ENCODE results near the gene KCNMB1. TPM values are rescaled to one million over a fixed set of nuclear protein-coding genes. Genes with fewer than 3 reads are reported as not detected.

KCNMB1 gene
- total RNA-seq, 1 donor from 2014 or later = 0.20 TPM

DNA sequence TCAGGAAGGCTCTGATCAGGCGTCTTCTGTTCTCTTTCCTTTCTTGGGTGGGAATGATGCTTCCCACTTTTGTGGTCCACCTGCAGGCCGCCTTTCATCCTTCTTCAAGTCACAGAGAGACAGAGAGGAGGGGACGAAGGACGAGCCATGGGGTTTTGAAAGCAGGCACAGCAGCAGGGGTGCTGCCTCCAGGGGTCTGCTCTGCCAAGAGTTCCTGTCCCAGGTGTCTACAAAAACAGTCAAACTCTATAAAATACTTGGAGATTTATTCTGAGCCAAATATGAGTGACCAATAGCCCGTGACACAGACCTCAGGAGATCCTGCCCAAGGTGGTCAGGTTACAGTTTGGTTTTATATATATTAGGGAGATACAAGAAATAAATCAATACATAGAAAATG, 57.1 kb downstream of the KCNMB1 start:
- no peak overlapping the region for H3K4me3 Mint-ChIP-seq
- TF ChIP-seq, protein P1, sequence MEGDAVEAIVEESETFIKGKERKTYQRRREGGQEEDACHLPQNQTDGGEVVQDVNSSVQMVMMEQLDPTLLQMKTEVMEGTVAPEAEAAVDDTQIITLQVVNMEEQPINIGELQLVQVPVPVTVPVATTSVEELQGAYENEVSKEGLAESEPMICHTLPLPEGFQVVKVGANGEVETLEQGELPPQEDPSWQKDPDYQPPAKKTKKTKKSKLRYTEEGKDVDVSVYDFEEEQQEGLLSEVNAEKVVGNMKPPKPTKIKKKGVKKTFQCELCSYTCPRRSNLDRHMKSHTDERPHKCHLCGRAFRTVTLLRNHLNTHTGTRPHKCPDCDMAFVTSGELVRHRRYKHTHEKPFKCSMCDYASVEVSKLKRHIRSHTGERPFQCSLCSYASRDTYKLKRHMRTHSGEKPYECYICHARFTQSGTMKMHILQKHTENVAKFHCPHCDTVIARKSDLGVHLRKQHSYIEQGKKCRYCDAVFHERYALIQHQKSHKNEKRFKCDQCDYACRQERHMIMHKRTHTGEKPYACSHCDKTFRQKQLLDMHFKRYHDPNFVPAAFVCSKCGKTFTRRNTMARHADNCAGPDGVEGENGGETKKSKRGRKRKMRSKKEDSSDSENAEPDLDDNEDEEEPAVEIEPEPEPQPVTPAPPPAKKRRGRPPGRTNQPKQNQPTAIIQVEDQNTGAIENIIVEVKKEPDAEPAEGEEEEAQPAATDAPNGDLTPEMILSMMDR (IDR thresholded peaks at IDR 0.05; ENCODE audit: unreplicated experiment) = no peak
- no peaks in the 10 kb centered on the region for H3K9me3 Mint-ChIP-seq
- DNase-seq (ENCODE audit: low spot score in 2 of 2, unreplicated experiment in 2 of 2) = no peak
- H3K36me3 Mint-ChIP-seq = no peaks in the 10 kb centered on the region
- H3K27me3 Mint-ChIP-seq (ENCODE audit: low read depth) = no peaks in the 10 kb centered on the region
- peaks cover 8% of the 10 kb centered on the region for H3K4me1 Mint-ChIP-seq
- H3K27ac Mint-ChIP-seq = no peak overlapping the region

DNA sequence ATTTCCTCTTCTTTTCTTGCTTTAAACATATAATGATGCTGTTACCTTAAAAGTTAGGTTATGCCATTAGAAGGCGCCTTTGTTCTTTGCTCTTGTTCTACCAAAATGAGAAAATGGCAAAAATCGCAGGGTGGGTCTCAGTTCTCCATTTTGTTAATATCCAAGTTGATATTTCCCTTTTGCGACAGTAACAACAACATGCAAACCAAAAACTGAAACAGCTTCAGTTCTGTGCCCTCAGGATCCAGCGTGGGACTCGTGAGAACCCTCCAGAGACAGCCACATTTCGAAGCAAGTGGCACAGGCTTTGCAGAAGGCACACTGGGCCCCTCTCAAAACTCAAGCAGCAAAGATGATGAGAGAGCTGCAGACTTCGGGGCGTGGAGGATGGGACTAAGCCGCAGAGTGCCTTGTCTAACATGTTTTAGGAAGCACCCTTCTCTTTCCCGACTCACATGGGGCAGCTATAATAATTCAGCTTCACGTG, 58.6 kb downstream of the KCNMB1 start:
- Mint-ChIP-seq H3K36me3 (no peaks in the 10 kb centered on the region), H3K4me1 (peaks cover 8% of the 10 kb centered on the region), H3K27ac (no peak overlapping the region), H3K4me3 (no peak overlapping the region), H3K9me3 (no peaks in the 10 kb centered on the region), H3K27me3 (ENCODE audit: low read depth) (no peaks in the 10 kb centered on the region)
- TF ChIP-seq, protein P1 (IDR thresholded peaks at IDR 0.05; ENCODE audit: unreplicated experiment) = no peak
- no peak for DNase-seq (ENCODE audit: low spot score in 2 of 2, unreplicated experiment in 2 of 2)

DNA sequence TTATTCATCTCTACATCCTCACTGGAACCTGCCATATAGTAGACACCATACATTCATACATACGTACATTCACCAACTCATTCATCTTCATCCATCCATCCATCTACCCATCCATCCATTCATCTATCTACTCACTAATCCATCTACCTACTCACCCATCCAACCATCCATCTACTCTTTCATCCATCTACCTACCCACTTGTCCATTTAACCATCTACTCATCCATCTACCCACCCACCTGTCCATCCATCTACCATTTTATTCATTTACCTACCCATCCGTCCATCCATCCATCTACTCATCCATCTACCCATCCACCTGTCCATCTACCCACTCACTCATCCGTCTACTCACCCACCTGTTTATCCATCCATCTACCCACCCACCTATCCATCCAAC, 59.6 kb downstream of the KCNMB1 start:
- DNase-seq (ENCODE audit: low spot score in 2 of 2, unreplicated experiment in 2 of 2) = no peak
- H3K9me3 Mint-ChIP-seq = no peaks in the 10 kb centered on the region
- H3K27me3 Mint-ChIP-seq (ENCODE audit: low read depth) = peaks cover 2% of the 10 kb centered on the region
- no peak overlapping the region for H3K4me3 Mint-ChIP-seq
- TF ChIP-seq, protein P1 (IDR thresholded peaks at IDR 0.05; ENCODE audit: unreplicated experiment) = no peak
- peaks cover 8% of the 10 kb centered on the region for H3K4me1 Mint-ChIP-seq
- no peak overlapping the region for H3K27ac Mint-ChIP-seq
- no peaks in the 10 kb centered on the region for H3K36me3 Mint-ChIP-seq

DNA sequence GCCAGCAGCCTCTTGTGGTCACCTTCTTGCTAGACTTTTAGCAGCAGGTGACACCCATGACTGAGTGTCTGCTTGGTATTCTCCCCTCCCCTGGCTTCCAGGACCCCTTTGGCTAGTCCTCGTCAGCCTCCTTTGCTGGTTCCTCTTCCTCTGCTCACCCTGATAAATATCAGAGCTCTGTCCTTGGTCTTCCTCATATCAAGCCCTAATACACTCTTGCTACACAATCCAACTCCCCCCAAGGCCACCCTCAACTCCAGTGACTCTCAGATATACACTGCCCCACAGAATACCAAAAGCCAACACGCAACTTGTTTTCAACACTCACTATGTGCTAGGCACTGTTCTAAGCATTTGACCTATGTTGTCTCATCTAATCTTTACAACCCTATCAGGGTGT, 61.3 kb downstream of the KCNMB1 start:
- TF ChIP-seq, protein P1 (IDR thresholded peaks at IDR 0.05; ENCODE audit: unreplicated experiment) = no peak
- H3K4me3 Mint-ChIP-seq = no peak overlapping the region

DNA sequence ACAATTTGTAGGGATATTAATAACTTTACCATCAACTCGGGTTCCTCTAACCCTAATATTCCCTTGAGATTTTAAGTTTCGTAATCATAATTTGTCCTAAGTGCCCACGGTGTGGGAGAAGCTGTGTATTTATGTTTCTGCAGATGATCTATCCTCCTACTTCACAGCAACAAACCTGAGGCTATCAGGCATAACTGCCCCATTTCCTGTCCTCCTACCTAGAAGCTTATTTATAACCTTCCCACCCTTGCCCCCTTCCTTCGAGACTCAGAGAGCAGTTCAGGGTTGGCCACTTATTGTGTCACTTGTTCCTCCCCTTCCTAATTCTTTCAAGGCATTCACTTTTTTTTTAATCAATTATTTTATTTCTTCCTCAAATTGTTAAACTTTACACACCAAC, 62.0 kb downstream of the KCNMB1 start:
- no peak for DNase-seq (ENCODE audit: low spot score in 2 of 2, unreplicated experiment in 2 of 2)
- no peaks in the 10 kb centered on the region for H3K9me3 Mint-ChIP-seq
- no peak overlapping the region for H3K27ac Mint-ChIP-seq
- peaks cover 3% of the 10 kb centered on the region for H3K4me1 Mint-ChIP-seq
- H3K27me3 Mint-ChIP-seq (ENCODE audit: low read depth) = peaks cover 2% of the 10 kb centered on the region
- no peaks in the 10 kb centered on the region for H3K36me3 Mint-ChIP-seq
- TF ChIP-seq, protein P1 (IDR thresholded peaks at IDR 0.05; ENCODE audit: unreplicated experiment) = no peak
- no peak overlapping the region for H3K4me3 Mint-ChIP-seq

More for the DNA sequence above, 61.3 kb downstream of the KCNMB1 start:
- no peak overlapping the region for H3K27ac Mint-ChIP-seq
- DNase-seq (ENCODE audit: low spot score in 2 of 2, unreplicated experiment in 2 of 2) = no peak
- peaks cover 5% of the 10 kb centered on the region for H3K4me1 Mint-ChIP-seq
- no peaks in the 10 kb centered on the region for H3K36me3 Mint-ChIP-seq
- H3K9me3 Mint-ChIP-seq = no peaks in the 10 kb centered on the region
- peaks cover 2% of the 10 kb centered on the region for H3K27me3 Mint-ChIP-seq (ENCODE audit: low read depth)

Other genes starting within 250 kb of the KCNMB1 start
- not detected in 3 replicates for gene C5orf58, start 156.4 kb downstream of the KCNMB1 start, total RNA-seq
- not detected in 3 replicates for gene LCP2, start 91.6 kb downstream of the KCNMB1 start, total RNA-seq
- gene KCNIP1, start 114.7 kb upstream of the KCNMB1 start, total RNA-seq = 1.3 to 2.3 TPM (median 1.5 TPM) in 3 replicates

Data from mesothelial cell of epicardium (in vitro differentiated cells).